Measurements from ENCODE around the gene PRMT2.

The PRMT2 gene

GRCh38 chr21:46635324-46636180 lies at the start of gene PRMT2:
TSS of gene PRMT2 (plus strand) at chr21:46635674. CDS start at chr21:46636952, 1,278 bp downstream.
- DNase-seq: peak; percentile 97

DNA sequence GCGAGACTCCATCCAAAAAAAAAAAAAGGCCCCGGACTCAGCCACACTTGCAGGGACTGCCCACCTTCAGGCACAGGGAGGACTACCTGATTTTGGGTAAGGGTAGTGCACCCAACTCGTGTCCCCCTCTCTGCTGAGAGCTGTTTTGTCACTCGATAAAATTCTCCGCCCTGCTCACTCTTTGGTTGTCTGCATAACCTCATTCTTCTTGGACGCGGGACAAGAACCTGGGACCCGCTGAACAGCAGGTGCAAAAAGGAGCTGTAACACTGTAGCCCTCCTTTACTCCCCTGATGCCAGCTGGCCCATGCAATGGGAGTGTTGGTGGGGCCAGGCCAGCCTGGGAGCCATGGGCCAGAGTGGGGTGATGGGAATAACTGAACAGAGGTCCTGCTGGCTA lies 41.2 kb upstream of the PRMT2 start:
- no peak for DNase-seq

GRCh38 chr21:46596201-46596600 lies 39.3 kb upstream of the PRMT2 start:
- no peak for DNase-seq

- no peak for DNase-seq
Observed at GRCh38 chr21:46597031-46597430, 38.4 kb upstream of the PRMT2 start.

DNA sequence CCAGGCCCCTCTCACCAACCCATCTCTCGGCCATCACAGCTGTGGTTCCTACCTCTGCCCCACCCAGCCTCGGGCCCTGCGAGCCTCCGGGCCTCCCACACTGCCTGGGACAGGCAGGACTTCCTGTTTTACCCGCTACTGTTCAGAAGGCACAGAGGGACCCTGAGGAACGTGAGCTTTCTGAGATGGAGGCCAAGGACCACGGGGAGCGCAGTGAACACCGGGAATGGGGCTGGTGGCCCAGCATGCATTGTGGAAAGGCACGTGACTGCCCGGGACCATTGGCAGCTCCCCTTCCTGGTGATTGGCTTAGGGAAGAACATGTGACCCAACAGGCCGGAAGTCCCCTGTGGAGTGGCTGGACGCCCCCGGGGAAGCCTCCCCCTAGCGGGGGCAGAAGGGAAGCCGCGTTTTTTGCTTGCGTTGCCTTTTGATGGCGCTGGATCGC lies 37.6 kb upstream of the PRMT2 start:
- DNase-seq: no peak

DNA sequence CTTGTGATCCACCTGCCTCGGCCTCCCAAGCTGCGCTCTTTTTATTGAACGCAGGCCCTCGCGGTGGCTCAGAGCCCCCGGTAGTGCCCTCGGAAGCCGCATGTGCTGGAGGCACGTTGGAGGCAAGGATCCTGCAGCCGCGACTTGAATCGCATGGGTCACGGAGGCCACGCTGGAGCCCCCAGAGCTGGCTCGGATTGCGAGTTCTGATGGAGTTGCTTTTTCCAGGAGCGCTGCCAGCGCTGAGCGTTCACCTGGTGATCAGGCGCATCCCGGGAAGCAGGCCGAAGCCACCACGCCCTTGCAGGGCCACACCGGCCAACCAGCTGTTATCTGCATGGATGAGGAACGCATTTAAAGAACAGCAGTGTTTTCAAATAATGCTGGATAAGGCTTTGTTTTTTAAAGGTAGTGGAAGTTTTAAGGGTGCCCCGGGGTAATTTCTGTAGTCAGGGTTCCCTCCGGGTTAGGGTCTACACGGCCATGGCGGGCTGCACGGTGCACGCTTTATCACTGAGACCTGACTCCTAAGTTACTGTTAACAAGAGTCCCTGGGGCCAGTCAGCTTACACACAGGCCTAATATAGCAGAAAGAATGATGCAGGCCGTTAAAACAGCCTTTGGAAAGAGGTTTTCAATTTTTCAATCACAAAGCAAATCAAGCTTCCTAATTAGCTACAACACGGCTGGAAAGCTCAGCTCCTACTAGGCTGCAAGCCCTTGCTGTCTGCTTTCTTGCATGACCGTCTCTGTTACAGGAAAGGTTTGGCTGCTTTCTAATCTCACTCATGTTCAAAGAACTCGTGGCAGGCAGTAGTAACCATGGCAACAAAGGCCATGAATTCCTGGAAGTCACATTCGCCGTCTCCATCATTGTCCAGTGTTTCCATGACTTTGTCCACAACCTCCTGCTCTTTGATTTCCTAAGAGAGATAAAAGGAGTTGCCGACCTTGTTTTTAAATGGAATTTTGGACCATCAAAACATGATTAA lies 36.6 kb upstream of the PRMT2 start:
- no peak for DNase-seq

DNA sequence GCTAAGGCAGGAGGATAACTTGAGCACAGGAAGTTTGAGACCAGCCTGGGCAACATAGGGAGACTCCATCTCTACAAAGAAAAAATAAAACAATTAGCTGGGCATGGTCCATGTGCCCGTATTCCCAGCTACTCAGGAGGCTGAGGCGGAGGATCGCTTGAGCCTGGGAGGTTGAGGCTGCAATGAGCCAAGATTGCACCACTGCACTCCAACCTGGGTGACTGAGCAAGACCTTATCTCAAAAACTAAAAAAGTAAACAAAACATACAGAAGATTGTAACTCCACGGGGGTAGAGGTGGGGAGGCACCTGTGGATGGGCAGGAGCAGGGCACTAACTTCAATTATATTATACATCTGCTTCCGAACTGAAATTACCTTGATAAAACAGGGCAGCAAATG lies 35.2 kb upstream of the PRMT2 start:
- no peak for DNase-seq

DNA sequence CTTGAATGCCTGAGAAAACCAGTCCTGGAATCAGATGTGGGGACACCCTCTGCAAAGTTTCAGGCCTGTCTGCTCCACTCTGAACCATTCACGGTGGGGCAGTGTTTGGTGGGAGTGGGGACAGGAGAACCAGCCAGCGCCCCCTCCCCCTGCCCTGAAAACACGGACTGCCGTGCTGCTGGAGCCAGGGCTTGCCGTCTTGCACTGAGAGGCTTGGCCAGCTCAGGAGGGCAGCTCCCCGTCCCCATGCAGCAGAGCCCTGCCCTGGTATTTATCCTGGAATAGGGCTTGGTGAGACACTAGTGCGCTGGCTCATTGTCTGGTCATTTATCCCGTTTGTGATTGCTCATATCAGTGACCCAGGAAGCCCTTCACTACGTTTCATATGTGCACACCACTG lies 34.5 kb upstream of the PRMT2 start:
- no peak for DNase-seq

DNA sequence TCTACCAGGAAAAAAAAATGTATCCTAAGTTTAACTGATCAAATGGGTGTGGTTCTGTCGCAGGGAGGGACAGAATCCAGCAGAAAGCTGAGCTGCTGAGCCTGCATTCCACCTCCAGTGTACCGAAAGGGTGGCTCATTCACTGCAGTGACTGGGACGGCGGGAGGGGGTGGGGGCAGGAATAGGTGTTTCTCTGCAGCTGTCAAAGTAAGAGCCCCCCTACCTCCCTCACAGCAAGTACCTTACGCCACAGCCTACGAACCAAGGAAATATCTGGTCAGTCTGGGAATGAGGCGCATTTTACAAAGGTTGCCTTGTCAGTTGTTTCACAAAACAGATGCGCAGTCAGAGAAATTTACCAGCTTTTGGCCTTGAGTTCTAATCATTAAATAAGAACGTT lies 32.2 kb upstream of the PRMT2 start:
- no peak for DNase-seq

- no peak for DNase-seq
Observed at GRCh38 chr21:46604329-46604974, 31.0 kb upstream of the PRMT2 start.

- DNase-seq: no peak
Observed at GRCh38 chr21:46604975-46605766, 30.3 kb upstream of the PRMT2 start, which contains the start of gene S100B. TSS of gene S100B (minus strand) at chr21:46605082. CDS start at chr21:46602415, 2,667 bp downstream.

- peak; percentile 60 for DNase-seq
Observed at GRCh38 chr21:46605767-46606426, 29.6 kb upstream of the PRMT2 start.

DNA sequence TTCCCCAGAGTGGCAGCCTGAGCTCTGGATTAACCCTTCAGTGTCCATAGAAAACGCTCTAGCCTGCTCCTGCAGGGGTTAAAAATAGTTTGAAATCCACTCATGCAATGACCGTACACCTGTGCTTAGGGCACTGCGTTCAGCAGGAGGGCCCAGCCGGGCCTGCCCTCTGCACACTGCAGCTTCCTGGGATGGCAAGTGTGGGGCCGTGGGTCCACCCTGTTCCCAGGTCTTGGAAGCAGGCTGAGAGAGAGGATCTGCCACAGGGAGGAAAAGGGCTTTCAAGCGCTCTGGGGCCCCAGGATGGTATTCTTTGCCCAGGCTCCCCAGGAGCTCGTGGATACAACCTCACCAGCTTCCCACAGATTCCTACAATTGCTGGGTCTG lies 29.1 kb upstream of the PRMT2 start:
- DNase-seq: no peak

DNA sequence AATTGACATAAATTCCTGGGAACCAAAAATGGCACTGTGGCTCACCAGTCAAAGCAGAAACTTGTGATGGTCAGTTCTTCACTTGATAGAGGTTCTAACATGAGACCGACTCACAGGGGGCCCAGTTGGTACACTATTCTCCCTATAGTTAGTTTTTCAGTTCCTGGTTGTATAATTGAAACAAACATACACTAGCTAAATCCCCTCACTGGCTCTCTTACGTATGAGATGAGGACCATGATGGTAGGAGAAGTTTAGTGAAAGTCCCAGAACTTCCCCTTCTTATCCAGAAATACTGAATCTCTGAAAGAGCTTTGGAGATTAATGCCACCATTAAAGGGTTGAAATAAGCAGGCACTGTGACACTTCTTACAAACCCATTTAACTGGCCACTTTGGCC lies 27.8 kb upstream of the PRMT2 start:
- DNase-seq: no peak

GRCh38 chr21:46608672-46609111 lies 26.8 kb upstream of the PRMT2 start:
- no peak for DNase-seq

DNA sequence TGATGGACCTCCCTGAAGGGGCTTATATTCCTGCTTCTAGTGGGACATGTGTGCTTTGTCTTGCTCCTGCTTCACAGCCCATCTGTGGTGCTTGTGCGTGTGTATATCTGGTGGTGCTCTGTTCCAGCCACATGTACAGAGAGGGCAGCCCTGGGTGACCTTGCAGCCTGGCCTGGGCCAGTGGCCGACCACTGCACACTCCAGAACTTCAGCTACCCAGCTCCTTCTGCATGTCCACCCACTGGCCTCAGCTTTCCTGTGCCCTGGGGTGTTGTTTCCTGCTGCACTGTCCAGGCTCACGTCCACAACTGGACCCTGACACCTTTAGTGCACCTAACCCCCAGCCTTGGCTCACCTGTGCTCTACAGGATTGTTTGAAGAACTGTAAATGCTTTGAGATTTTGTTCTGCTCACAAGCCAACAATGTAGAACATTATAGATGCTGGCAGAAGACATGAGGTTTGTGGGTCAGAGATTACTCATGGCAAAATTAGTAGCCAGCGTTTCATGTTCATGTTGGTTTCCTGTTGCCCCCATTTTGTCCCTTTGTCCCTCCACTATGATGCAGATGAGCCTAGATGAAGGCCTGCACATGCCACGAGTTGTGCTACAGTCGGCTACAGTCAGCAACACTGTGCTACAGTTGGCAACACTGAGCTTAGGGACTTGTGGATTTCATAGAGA lies 25.3 kb upstream of the PRMT2 start:
- no peak for DNase-seq

DNA sequence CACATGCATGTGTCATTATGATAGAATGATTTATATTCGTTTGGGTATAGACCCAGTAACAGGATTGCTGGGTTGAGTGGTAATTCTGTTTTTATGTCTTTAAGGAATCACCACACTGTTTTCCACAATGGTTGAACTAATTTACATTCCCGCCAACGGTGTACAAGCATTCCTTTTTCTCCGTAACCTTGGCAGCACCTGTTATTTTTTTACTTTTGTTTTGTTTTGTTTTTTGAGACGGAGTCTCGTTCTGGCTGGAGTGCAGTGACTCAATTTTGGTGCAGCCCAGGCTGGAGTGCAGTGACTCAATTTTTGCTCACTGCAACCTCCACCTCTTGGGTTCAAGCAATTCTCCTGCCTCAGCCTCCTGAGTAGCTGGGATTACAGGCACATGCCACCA lies 22.1 kb upstream of the PRMT2 start:
- DNase-seq: no peak

- DNase-seq: no peak
Observed at GRCh38 chr21:46616050-46616449, 19.4 kb upstream of the PRMT2 start.

GRCh38 chr21:46616656-46617055 lies 18.8 kb upstream of the PRMT2 start:
- DNase-seq: no peak

- DNase-seq: no peak
Observed at GRCh38 chr21:46617267-46618051, 18.0 kb upstream of the PRMT2 start.
